HL-60/S4 treated with phorbol 12-myristate 13-acetate at 8.2 ng/mL for 4 days and 3 days (cell line): ENCODE data around the gene SLC25A26.

ENCODE experiments used
- in situ Hi-C: fragments of 300-500 bp; cut with MboI; formaldehyde crosslinking; loops from 2 replicates; pipeline ENCODE4 v1.15.0; 2022; ENCODE audit warnings: low sequenced_read_pairs

SLC25A26 gene

DNA sequence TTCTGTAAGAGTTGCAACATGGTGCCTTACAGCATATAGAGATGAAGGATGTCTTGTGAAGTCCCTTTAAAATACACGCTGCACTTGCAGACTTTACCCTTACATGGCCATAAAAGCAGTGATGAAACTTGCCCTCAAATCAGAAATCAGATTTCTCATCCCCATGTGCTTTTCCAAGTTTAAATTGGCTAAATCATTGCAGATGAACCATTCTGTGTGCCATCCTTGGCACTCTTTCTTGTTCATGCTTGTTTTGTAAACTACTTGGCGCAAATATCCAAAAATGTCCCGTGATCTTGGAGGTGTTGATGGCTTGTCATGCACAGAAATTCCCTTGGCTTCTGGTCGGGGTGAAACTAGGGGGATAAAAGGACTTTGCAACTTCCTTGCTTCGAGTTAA is 144.3 kb downstream of the SLC25A26 start:
- in situ Hi-C loops = no loop called here

DNA sequence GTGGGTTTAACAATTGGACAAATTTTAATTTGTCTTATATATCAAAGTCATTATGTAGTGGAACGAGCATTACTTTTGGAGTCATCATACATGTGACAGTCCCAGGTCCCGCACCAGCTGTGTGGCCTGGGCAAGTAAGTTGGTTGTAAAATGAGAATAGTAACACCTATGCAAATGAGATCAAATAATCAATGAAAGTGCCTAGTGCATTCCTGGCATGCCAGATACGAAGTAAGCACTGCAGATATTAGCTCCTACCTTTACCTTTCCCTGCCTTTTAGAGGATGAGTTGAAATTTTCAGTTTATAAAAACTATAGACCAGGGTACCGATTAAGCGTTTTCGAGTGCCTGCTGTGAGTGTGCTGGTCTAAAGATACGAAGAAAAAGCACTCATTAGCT is 145.9 kb downstream of the SLC25A26 start:
- in situ Hi-C loops = no loop called here

DNA sequence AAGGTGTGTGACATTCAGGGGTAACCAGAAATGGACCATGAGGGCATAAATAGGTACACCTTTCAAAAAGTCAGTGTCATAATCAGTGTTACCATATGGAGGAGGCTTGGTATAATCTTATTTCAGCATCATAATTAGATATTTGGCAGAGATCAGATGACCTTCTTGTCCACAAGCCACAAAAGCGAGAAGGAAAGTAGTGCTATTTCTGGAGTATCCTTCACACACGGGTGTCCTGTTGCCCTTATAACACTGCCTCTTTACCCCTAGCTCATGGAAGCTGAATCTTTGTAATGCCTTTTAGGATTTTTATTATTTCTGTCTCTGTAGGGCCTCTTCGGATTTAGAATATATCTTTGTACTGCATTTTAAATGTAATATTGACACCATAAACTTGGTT is 147.2 kb downstream of the SLC25A26 start:
- in situ Hi-C loops = no loop called here

DNA sequence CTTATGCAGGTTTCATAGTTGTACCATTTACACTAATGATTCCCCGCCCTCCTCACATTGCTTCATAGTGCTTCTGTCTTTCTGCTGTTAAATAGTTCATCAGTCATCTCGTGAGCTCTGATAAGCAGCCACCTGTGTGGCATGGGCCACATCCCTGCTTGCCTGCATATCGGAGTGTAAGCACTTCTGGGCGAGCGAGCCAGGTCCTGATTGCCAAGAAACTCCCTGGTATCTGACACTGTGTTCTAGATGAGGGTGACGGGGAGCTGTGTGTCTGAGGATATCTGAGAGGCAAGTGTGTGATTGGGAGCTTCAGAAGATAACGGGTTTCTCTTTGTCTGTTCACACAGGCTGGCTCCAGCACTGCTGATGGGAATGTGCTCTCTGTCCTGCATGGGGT is 149.4 kb downstream of the SLC25A26 start:
- in situ Hi-C loops = no loop called here

DNA sequence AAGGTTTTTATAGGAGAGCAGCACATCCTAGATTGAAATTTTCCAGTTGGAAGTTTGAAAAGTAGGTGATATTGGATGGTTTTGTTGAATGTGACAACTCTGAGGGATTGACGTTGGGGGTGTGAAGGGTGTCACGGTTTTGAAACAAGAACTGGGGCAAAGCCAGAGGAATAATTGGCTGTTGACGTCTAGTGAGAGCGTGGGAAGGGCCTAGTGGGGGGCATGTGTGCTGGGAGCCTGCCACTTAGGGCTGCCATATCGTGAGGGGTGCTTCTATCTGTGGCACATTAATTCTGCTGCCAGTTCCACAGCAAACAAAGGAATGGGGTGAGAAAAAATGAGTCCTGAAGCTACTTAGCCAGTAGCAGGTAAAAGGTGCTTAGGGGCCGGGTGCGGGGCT is 150.6 kb downstream of the SLC25A26 start:
- in situ Hi-C loops = no loop called here

DNA sequence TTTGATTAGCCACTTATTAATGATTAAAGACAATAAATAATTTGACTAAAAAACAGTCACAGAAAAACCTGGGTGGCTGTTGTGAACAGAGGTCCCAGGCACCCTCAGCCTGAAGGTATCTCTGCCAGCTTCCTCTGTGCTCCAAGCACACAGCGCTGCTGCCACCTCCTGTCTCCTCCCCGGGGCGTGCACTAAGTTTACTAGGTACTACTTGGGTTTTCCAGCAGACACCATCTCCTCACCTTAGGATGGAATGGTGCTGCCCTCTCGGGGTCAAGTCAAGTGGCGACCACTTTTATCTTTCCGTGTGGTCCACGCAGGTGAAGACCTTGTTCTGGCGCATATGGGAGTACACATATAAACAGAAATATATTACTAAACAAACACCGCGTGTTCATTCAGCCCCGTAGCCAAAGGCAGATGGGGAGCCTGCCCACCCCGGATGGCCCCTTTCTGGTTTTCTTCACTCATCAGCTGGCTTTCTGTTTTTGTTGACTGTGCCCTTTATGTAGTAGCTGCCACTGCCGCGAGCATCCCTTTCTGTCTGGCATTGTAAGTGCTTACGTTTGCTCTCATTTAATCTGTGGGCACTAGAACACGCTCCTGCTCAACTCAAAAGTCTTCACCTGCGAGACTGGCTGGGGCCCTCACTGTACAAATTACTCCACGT is 152.0 kb downstream of the SLC25A26 start:
- in situ Hi-C loops = no loop called here

DNA sequence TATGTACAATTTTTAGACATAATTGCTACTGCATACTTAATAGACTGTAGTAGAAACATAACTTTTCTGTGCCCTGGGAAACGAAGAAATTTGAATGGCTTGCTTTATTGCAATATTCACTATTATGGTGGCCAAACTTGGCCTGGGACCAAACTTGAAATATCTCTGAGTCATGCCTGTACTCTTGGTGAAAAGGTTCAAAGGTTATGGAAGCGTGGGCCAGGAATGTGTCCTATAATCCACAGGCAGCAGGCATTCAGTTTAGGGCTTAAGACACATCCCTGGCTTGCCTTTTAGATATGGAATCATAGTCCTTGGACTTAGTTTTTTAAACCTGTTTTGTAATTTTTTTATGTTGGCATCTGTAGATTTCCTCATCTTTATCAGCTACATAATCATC is 155.8 kb downstream of the SLC25A26 start:
- in situ Hi-C loops = no loop called here

DNA sequence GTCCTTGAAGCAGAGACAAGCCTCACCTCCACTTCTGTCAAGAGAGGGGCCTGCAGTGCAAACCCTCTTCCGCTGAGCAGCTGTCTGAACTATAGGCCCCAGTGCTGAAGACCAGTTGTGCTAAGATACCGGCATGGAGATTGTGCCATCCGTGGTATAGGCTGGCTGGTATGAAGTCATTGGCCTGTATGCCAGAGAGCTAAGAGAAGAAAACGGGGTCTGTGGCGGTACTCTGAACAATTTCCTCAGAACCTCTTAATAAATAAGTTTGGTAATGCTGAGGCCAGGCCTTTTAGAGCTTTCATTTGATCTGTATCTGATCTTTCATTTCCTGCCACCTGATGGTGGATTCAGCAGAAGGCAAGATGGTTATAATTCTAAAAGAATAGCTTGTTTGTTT is 157.0 kb downstream of the SLC25A26 start:
- in situ Hi-C loops = no loop called here

DNA sequence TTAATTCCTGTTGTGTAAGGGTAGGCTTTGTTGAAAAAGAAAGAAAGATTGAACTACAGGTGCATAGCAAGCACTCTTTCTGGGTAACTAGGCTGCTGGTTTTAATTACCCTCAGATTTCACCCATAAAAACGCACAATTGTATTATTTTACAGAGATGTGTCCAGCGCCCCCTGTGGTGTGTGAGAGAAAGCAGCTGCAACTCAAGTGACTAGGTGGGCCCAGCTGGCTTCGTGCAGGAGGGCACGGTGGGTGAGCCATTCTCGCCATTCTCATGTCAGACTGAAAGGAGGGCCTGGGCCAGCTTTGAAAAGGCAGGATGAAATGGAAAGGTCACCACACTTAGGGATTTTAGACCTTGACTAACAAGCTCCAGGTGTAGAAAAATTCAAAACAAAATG is 157.5 kb downstream of the SLC25A26 start:
- in situ Hi-C loops = no loop called here

DNA sequence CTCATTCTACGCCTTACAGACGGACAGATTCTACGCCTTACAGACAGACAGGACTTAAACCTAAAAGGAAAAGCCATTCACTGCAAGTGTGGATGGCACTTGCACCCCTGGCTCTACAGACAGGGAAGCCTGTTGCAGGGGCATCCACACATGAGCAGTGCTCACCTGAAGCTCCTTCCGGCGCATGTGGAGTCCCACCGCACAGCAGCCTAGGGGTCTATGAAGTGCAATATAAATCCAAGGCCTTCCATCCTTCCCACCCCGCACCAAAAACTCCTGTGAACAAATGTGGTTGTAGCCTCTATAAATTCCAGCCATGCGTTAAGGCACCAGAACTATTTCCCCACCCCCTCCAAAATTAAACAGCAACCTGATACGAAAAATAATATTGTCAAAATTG is 158.8 kb downstream of the SLC25A26 start:
- in situ Hi-C loops = no loop called here

DNA sequence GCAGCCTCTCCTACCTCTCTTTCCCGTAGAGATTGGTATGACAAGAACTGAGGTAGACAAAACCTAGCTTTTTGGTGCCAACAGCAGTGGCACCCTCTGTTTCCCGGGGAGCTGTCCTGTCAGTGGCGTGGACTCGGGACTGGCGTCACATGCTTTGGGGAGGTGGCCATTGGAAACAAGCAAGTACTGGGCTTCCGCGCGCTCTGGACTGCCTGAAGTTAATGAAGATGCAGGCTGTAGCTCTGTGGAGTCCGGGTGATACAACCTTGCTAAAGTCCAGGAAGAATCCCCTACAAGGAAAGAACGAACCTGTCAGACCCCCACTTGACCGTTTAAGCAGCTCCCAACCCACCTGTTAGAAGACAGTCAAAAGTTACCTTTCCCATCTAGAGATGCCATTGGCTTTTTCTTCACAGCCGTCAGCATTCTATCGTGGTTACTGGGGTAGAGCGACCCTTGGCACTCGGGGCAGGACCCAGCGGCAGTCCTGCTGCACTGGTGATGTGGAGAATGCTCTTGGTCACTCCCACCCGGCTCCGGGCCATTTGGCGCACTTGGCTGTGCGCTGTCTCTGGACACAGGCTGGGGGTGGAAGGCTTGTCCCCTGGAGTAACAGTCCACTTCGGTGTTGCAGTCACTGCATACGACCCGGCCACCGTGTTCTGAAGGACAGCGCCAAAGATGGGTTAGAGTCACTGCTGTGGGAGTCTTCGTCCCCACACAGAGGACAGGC is 159.6 kb downstream of the SLC25A26 start:
- in situ Hi-C loops = no loop called here

DNA sequence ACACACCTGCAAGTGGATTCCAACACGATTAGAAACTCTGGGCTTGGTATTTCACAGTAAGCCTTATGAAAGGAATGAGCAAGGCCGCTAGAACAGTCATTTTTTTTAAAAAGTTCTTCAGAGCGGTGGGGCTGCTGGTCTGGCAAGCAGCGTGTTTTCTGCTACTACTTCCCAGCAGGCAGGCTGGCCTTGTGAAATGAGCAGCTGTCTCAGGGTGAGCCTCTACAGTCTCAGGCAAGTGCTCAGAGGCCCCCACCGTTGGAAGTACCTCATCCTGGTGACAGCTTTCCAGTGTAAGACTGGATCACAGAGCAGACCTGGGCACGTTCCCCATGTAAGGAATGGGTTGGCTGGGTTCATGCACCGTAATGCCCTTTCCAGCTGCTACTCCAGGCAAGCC is 160.8 kb downstream of the SLC25A26 start:
- in situ Hi-C loops = no loop called here

DNA sequence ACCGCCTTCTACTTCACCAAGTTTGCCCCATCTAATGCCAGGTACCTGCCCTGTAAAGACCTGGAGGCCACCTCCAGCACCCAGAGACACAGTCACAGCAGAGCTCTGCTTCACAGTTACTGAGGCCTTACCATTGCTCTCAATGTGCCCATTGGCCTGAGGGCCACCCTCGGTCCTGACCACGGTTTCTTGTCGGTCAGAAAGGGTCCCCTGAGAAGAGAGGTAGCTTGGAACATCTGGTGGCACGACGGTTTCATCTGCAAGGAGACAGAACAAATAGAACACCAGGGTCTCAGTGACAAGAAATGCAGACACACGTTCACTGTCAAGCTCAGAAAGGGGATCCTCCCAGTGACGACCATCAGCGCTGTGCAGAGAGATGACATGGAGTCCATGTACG is 161.3 kb downstream of the SLC25A26 start:
- in situ Hi-C loops = no loop called here

DNA sequence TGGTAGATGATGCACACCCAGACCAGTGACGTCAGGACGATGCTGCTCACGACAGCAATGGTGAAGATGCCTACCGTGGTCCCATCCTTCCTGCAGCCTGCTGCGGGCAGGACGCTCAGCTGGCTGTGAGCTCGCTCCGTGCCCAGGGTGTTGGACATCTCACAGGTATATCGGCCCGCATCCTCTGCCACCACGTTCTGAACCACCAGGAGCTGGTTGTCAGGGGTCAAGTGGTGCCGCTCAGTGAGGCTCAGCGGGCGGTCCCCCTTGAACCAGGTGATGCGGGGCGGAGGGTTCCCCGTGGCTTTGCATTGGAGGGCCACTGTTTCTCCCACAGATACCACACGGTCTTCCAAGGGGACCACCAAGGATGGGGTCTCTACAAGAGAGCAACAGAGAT is 162.2 kb downstream of the SLC25A26 start:
- in situ Hi-C loops = no loop called here

DNA sequence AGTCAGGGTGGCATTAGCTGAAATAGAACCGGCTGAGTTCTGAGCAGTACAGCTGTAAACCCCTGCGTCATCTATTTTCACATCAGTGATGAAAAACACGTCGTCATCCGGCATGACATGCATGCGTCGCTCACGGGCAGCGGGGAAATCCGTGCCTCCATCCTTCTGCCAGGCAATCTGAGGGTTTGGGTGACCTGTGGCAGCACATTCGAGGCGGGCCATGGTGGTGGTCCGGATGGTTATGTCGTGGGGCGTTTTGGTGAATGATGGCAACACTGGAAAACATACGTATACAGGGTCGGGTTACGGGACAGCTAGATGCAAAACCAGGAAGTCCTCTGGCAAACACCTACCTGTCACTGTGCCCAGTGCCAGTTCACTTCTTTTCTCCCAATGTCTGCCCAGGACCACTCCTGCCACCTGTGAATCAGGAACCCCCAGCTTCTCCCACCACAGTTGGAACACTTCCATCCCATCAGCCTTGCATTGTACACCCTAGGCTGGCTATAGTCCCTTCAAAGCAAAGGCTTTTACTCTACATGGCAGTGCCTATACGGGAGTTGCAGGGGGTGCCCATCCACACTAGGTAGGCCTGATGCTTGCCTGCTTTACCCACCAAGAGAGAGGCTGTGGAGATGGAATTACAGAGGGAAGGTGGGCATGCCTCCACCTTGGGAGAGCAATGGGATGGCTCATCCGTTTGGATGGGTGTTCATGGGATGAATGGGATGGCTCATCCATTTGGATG is 163.4 kb downstream of the SLC25A26 start:
- in situ Hi-C loops = no loop called here

DNA sequence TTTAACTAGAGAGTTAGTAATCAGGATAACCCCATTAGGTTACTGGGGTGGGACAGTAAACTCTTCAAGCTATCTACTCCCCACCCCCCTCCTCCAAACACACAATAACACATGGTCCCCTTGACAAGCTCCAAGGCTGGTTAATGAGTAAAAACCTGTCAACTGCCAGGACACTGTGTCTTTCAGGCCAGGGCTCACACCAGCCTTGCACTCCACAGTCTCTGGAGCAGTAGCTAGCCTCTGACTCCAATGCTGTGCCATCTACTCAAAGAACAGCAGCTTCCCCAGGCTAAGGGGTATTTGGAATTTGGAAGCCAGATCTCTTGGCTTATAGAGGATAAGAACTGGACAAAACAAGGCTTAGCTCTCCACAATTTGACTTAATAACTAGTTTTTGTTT is 164.3 kb downstream of the SLC25A26 start:
- in situ Hi-C loops = no loop called here

DNA sequence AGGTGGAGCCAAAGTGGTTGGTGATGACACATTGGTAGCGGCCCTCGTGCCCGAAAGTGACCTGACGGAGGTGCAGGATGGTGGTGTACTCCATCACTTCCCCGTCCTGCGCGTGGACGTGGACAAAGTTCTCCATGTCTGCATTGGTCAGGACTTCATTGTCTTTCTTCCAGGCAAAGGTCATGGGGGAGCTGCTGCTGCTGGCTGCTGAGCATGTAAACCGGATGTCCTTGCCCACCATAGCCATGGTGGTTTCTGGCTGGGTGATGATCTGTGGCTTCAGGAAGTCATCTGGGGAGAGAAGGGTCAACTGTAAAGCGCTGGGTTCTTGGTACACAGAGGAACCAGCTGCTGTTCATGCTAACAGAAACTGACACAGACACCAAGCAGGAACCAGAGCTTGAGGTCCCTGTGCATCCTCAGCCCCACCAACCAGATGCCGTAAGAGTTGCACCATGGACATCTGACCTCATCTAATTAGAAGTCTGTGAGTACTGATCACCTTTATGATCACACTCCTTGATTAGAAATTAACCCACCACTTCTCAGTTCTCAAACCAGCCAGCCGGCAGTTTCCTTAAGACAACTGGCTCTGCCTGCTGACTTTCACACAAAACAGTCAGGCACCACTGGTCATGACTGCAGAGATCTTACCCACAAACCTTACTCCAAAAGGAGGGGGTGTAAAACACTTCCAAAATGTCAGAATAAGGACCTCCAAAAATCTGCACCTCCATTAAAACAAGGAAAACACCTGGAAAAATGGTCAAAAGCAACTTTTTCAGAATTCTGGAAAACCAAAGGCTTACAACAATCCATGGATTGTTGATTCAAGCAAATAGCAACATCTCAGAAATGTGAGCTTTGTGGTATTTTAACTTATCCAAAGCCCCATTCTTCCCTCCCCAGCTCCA is 165.5 kb downstream of the SLC25A26 start:
- in situ Hi-C loops = no loop called here

DNA sequence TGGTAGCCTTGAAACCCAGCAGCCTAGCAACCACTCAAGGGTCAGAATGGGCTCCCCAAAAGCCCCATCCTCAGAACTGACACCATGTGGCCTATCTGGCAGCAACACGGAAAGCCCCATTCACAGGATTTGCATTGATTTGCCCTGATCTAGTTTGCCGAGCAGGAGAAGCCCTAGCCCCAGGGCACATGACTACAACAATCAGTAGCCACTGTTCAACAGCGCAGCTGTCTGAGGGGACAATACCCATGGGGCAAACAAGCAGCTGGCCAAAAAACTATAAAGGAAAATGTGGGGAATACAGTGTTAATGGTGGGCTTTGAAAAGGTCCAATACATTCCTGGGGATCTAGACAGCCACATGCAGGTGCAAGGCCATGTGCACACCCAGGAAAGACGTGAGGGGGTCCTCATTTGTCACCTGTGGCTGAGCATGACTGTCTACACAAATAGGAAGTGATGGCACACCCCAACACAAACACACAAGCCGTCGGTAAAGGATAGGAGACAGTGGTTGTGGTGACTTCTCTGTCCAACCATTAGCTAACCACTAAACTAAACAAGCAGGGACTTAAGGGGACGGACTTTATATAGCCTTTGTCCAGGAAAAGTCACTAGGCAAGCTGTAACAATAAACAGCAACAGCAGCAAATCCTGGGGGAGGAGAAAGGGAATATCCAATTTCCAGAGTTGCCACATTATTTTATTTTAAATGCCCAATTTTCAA is 166.3 kb downstream of the SLC25A26 start:
- in situ Hi-C loops = no loop called here

DNA sequence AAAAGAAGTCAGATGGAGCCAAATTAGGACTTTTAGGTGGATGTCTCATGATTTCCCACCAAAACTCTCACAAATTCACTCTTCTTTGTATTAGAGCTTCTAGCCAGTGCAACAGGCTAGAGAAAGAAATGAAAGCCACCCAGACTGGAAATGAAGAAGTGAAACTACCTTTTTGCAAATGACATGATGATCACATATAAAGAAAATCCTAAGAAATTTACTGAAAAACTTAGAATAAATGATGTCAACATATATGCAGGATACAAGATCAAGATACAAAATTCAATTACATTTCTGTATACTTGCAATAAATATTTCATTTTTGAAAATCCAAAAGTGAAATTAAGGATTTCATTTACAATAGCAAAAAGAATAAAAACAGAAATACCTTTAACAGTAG is 169.2 kb downstream of the SLC25A26 start:
- in situ Hi-C loops = no loop called here

DNA sequence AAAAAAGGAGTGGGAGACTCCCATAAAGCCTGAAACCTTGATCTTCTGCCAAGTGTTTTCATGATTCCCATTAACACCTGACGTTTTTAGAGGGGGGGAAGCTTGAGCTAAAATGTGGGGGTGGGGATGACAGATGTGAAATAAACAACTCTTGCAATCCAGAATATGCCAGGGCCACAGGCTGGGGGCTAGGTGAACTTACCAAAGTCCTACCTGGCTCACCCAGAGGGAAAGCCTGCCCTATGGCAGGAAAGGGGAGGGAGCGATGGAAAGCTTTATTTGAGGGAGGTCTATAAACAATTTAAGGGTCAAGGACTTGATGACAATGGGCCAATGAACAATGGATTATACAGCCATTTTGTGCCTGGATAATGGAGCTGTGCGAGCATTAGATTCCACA is 171.7 kb downstream of the SLC25A26 start:
- in situ Hi-C loops = no loop called here
